Lower leg skin (tissue), 3 donors: ENCODE results near the gene LMAN2.

Experiments
- CTCF ChIP-seq, 3 donors: fragments of 450-650 bp; IDR thresholded peaks; one replicate each; pipeline ENCODE4 v1.5.1; 2016; ENCODE audit warnings: antibody characterized with exemption in 3 of 3, mild to moderate bottlenecking in 3 of 3, moderate library complexity in 2 of 3
- POLR2A ChIP-seq, 2 donors: fragments of 450-650 bp; IDR thresholded peaks; one replicate each; pipeline ENCODE4 v1.6.1; 2016 to 2017; ENCODE audit warnings: antibody characterized with exemption in 2 of 2, mild to moderate bottlenecking in 1 of 2, moderate library complexity in 1 of 2

GRCh38 chr5:177325868-177326381 is 25.5 kb downstream of the LMAN2 start:
- TF ChIP-seq POLR2A (IDR thresholded peaks at IDR 0.05) (no peak), CTCF (IDR thresholded peaks at IDR 0.05) (no peak)
